Lower leg skin (tissue), 3 donors: ENCODE measurements around the gene CDK13.

ENCODE experiments used
- POLR2A ChIP-seq, 2 donors: fragments of 450-650 bp; IDR thresholded peaks; one replicate each; pipeline ENCODE4 v1.6.1; 2016 to 2017; ENCODE audit warnings: antibody characterized with exemption in 2 of 2, mild to moderate bottlenecking in 1 of 2, moderate library complexity in 1 of 2
- TF ChIP-seq, protein P1 (sequence below), 3 donors: fragments of 450-650 bp; IDR thresholded peaks; one replicate each; pipeline ENCODE4 v1.5.1; 2016; ENCODE audit warnings: antibody characterized with exemption in 3 of 3, mild to moderate bottlenecking in 3 of 3, moderate library complexity in 2 of 3

DNA sequence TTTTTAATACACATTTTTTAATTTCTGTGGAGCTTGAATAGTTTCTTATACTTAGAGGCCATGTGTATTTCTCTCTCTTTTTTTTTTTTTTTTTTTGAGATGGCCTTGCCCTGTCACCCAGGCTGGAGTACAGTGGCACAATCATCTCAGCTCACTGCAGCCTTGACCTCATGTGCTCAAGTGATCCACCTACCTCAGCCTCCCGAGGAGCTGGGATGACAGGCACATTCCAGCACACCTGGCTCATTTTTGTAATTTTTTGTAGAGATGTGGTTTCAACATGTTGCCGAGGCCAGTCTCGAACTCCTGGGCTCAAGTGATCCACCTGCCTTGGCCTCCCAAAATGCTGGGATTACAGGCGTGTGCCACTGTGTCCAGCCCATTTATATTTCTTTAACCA lies 64.3 kb downstream of the CDK13 start:
- TF ChIP-seq, protein P1, sequence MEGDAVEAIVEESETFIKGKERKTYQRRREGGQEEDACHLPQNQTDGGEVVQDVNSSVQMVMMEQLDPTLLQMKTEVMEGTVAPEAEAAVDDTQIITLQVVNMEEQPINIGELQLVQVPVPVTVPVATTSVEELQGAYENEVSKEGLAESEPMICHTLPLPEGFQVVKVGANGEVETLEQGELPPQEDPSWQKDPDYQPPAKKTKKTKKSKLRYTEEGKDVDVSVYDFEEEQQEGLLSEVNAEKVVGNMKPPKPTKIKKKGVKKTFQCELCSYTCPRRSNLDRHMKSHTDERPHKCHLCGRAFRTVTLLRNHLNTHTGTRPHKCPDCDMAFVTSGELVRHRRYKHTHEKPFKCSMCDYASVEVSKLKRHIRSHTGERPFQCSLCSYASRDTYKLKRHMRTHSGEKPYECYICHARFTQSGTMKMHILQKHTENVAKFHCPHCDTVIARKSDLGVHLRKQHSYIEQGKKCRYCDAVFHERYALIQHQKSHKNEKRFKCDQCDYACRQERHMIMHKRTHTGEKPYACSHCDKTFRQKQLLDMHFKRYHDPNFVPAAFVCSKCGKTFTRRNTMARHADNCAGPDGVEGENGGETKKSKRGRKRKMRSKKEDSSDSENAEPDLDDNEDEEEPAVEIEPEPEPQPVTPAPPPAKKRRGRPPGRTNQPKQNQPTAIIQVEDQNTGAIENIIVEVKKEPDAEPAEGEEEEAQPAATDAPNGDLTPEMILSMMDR (IDR thresholded peaks at IDR 0.05): no peak
- no peak for TF ChIP-seq POLR2A (IDR thresholded peaks at IDR 0.05)
